ENCODE measurements around the gene BOC. TPM values are rescaled to one million over a fixed set of nuclear protein-coding genes. Genes with fewer than 3 reads are reported as not detected.

Gene BOC
- total RNA-seq, 2 experiments from 2014 or later = not detected

- peaks cover 4% of the 10 kb centered on the region for H3K27me3 Mint-ChIP-seq
- no peak overlapping the region for H3K27ac Mint-ChIP-seq
- H3K9me3 Mint-ChIP-seq = no peaks in the 10 kb centered on the region
- no peak for DNase-seq
- H3K4me1 Mint-ChIP-seq (ENCODE audit: low read depth) = peaks cover 6% of the 10 kb centered on the region
- Histone ChIP-seq H3K4me3 (ENCODE audit: low read length) (no peak overlapping the region), H3K9me3 (ENCODE audit: control insufficient read depth in 1 of 2, insufficient read depth in 1 of 2, low read length in 2 of 2) (no peaks in the 10 kb centered on the region), H3K4me1 (ENCODE audit: insufficient read depth, low read length) (peaks cover 11% of the 10 kb centered on the region), H3K36me3 (ENCODE audit: insufficient read depth, low read length) (no peaks in the 10 kb centered on the region), H3K27me3 (ENCODE audit: control insufficient read depth in 1 of 2, insufficient read depth in 2 of 2, low read length in 2 of 2) (no peaks in the 10 kb centered on the region), H3K27ac (ENCODE audit: low read depth in 1 of 2, low read length in 2 of 2) (no peak overlapping the region)
- intact Hi-C loops (cut with DNase I, micrococcal nuclease) = no loop called here
- no peak for ATAC-seq (ENCODE audit: poor library complexity)
- POLR2A ChIA-PET = no interaction called here
- TF ChIP-seq CTCF (IDR thresholded peaks at IDR 0.05) = no peak
- CTCF ChIA-PET = no interaction called here
- no peaks in the 10 kb centered on the region for H3K36me3 Mint-ChIP-seq (ENCODE audit: low read depth)
- H3K4me3 Mint-ChIP-seq = no peak overlapping the region
Observed at GRCh38 chr3:113227146-113227545, 15.8 kb downstream of the BOC start.

- H3K27ac ChIP-seq (ENCODE audit: low read depth in 1 of 2, low read length in 2 of 2) = no peak overlapping the region
- H3K36me3 ChIP-seq (ENCODE audit: insufficient read depth, low read length) = no peaks in the 10 kb centered on the region
- intact Hi-C loops (cut with DNase I, micrococcal nuclease) = no loop called here
- H3K4me1 Mint-ChIP-seq (ENCODE audit: low read depth) = peaks cover 6% of the 10 kb centered on the region
- H3K27me3 ChIP-seq (ENCODE audit: control insufficient read depth in 1 of 2, insufficient read depth in 2 of 2, low read length in 2 of 2) = no peaks in the 10 kb centered on the region
- H3K36me3 Mint-ChIP-seq (ENCODE audit: low read depth) = no peaks in the 10 kb centered on the region
- no peak for DNase-seq
- no peak overlapping the region for H3K4me3 Mint-ChIP-seq
- H3K27me3 Mint-ChIP-seq = no peaks in the 10 kb centered on the region
- ATAC-seq (ENCODE audit: poor library complexity) = no peak
- TF ChIP-seq CTCF (IDR thresholded peaks at IDR 0.05) = no peak
- no peak overlapping the region for H3K4me3 ChIP-seq (ENCODE audit: low read length)
- H3K9me3 Mint-ChIP-seq = no peaks in the 10 kb centered on the region
- H3K4me1 ChIP-seq (ENCODE audit: insufficient read depth, low read length) = peaks cover 6% of the 10 kb centered on the region
- H3K27ac Mint-ChIP-seq = no peak overlapping the region
- H3K9me3 ChIP-seq (ENCODE audit: control insufficient read depth in 1 of 2, insufficient read depth in 1 of 2, low read length in 2 of 2) = no peaks in the 10 kb centered on the region
- POLR2A ChIA-PET = no interaction called here
- CTCF ChIA-PET = no interaction called here
Observed at GRCh38 chr3:113228498-113229286, 17.3 kb downstream of the BOC start.

- TF ChIP-seq CTCF (IDR thresholded peaks at IDR 0.05) = no peak
- Histone ChIP-seq H3K4me1 (ENCODE audit: insufficient read depth, low read length) (no peaks in the 10 kb centered on the region), H3K9me3 (ENCODE audit: control insufficient read depth in 1 of 2, insufficient read depth in 1 of 2, low read length in 2 of 2) (no peaks in the 10 kb centered on the region), H3K27me3 (ENCODE audit: control insufficient read depth in 1 of 2, insufficient read depth in 2 of 2, low read length in 2 of 2) (no peaks in the 10 kb centered on the region), H3K4me3 (ENCODE audit: low read length) (no peak overlapping the region), H3K36me3 (ENCODE audit: insufficient read depth, low read length) (no peaks in the 10 kb centered on the region), H3K27ac (ENCODE audit: low read depth in 1 of 2, low read length in 2 of 2) (no peak overlapping the region)
- H3K36me3 Mint-ChIP-seq (ENCODE audit: low read depth) = no peaks in the 10 kb centered on the region
- H3K4me3 Mint-ChIP-seq = no peak overlapping the region
- DNase-seq = no peak
- intact Hi-C loops (cut with DNase I, micrococcal nuclease) = no loop called here
- H3K4me1 Mint-ChIP-seq (ENCODE audit: low read depth) = no peaks in the 10 kb centered on the region
- ATAC-seq (ENCODE audit: poor library complexity) = no peak
- H3K27me3 Mint-ChIP-seq = no peaks in the 10 kb centered on the region
- ChIA-PET CTCF (no interaction called here), POLR2A (no interaction called here)
- no peaks in the 10 kb centered on the region for H3K9me3 Mint-ChIP-seq
- no peak overlapping the region for H3K27ac Mint-ChIP-seq
Observed at GRCh38 chr3:113231391-113231790, 20.0 kb downstream of the BOC start.

All from CD4-positive, alpha-beta T cell (primary cell).